Inflammatory macrophage treated with lipopolysaccharide for 1 hour (primary cell): ENCODE results near the gene OR6B2.
A peak's percentile ranks its signal among the peaks of the same experiment; 100 is the strongest.
"Not testable (repeated sequence)": the region's sequence is repeated elsewhere in the genome, so short reads cannot be mapped to it uniquely, and the experiment has no call there.

Experiments used
- DNase-seq, 2 donors: peaks; one replicate each; pipeline ENCODE4 v3.0.0-alpha.2; 2020 to 2022

The OR6B2 gene

GRCh38 chr2:240030379-240031094, at the start of gene OR6B2:
Gene OR6B2 (minus strand): TSS chr2:240030429. CDS start chr2:240030429, 0 bp downstream.
- DNase-seq: no peak

- DNase-seq: no peak
Measured at GRCh38 chr2:240078631-240079030, 48.4 kb upstream of the OR6B2 start.

GRCh38 chr2:240077442-240077841, 47.2 kb upstream of the OR6B2 start:
- no peak for DNase-seq

- DNase-seq: no peak
Measured at GRCh38 chr2:240074545-240074944, 44.3 kb upstream of the OR6B2 start.

DNA sequence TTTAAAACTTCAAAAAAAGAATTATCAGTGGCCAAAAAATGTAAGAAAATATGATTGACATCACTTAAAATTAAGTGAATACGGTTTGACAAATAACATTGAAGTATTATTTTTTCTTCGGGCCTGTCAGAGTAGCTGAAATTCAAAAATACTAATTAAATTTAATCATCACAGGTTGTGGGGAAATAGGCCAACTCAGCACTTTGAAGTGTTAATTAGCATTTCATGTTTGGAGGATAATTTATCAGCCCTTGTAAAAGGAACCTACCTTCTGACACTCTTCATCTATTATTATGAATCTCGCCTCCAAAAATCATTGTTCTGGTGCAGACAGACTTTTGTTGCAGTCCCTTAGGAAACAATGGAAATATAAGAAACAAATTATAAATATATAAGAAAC, 40.7 kb upstream of the OR6B2 start:
- no peak for DNase-seq

DNA sequence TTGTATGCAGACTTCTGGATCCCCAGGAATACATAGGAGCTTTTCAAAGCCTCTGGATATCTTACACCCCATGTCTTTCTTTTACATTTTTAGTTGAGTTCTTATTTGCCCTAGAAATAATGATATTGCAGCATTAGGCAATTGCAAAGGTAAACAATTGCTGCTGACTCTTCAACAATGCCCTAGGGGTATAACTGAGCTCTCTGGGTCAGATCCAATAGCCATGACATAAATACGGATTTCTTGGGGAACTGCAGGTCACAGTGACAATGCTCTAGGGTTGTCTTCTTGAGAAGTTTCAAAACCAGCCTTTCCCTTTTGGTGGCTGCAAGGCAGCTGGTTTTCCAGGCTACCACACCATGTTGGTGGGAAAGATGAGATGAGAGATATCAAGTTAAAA, 39.6 kb upstream of the OR6B2 start:
- no peak for DNase-seq

DNA sequence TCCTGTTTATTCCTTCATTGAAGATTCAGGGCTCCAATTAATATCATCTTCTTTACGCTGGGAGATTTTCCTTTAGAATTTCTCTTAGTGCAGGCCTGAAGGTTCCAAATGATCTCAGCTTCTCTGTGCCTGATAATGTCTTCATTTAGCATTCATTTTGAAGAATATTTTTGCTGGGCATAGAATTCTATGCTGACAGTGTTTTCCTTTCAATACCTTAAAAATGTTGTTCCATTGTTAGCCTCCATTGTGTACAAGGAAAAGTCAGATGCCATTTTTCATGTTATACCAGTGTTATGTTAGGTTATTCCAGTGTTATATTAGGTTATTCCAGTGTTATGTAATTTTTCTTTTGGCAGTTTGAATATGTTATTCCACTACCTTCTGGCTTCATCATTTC, 38.0 kb upstream of the OR6B2 start:
- DNase-seq: no peak

DNA sequence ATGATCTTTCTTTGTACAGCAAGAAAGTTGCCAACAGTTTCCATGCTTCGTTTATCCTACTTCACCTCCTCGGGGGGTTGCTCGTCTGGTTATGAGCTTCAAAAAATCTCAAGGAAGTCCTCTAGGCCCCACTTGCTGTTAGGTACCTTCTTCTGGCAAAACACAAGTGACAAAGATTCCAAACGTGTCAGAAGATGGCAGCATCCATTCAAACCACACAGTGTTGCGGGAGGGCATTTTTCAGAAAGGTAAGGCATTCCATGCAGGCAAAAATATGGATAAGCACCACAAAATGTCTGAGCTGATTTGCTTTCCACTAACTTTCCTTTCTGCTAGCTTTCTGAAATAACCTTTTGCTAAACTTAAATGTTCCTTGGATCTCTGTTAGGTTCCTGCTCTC, 36.3 kb upstream of the OR6B2 start:
- no peak for DNase-seq

GRCh38 chr2:240064898-240065297, 34.7 kb upstream of the OR6B2 start:
- no peak for DNase-seq

GRCh38 chr2:240060977-240061591, 30.9 kb upstream of the OR6B2 start:
- peak; percentile 33 to 75 for DNase-seq

DNA sequence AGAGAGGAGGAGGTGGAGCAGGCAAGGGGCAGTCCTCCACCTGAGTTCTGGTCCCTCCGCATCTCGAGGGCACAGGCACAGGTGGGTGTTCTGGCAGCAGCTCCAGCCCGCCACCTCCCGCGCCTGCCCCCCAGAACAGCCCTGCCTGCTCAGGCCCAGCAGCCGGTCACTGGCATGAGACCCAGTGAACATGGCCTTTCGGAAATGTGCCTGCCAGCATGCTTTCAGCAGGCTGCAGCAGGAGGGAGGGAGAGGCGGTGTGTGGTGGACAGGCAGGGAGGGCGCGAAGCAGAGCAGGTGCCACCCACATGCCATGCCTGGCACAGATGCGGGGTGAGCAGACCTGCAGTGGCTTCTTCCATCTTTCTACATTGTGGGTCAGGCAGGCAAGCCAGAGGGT, 26.4 kb upstream of the OR6B2 start:
- no peak for DNase-seq

DNA sequence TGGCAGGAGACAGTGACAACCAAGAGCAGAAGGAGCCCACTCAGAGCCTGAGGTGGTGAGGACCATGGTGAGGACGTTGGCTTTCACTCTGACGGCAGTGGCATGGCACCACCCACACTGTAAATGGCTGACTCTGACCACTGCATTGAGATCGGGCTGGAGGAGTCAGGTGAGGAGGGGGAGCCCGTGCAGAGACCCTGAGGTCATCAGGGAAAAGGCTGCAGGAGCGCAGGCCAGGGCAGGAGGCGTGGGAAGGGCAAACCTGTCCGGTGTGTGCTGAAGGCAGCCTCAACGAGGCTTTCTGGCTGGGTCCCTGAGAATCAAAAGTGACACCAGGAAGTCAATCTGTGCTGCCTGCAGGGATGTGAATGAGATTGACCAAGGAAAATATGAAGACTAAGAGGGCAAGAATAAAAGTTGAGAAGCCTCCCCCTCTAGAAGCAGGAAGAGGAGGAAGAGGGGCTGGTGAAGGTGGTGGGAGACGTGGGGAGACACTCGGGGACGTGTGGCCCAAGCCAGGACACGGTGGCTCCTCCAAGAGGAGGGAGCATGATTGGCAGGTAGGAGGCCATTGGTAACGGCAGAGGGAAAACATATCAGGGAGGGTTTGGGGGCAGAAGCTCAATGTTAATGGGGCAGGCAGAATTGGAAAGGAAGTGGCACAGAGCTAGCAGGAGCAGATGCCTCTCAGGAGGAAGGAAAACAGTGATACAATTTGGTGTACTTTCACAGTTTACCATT, 25.1 kb upstream of the OR6B2 start:
- DNase-seq: no peak

- no peak for DNase-seq
Measured at GRCh38 chr2:240053173-240054155, 23.2 kb upstream of the OR6B2 start, which contains the start of gene OR6B3. Gene OR6B3 (minus strand): TSS chr2:240053521.

DNA sequence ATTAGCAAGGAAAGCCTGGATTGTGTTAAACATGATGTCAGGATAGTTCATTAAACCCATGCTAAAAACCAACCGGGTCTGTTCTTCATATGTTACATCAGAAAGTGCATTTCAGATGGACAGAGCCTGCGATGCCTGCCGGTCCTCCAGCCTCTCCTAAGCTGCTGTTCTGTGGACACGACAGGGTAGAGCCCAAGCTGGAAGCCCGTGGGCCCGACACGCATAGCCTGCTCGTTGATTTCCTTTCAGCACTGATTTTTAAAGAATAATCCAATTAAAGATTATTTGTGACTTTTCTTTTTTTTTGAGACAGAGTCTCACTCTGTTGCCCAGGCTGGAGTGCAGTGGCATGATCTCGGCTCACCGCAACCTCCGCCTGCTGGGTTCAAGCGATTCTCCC, 22.3 kb upstream of the OR6B2 start:
- DNase-seq: no peak

- DNase-seq: no peak
Measured at GRCh38 chr2:240051697-240052096, 21.5 kb upstream of the OR6B2 start.

- no peak for DNase-seq
Measured at GRCh38 chr2:240050278-240050677, 20.0 kb upstream of the OR6B2 start.

DNA sequence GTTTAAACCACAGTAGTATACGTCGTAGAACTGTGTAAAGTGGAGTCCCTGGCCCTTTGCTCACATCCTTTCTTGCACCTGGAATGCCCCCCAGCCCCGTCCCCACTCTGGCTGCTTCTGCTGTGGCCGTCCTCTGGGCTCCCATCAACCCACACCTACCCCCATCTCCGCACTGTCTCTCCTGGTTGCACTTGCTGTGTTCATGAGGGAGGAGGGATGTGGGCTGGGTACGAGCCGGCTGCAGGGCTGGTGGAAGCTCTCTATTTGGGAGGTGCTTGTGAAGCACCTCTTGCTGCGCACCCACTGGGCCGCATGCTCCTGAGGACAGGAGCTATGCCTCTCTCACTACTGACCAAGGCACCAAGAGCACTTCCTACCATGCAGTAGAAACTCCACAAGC, 18.0 kb upstream of the OR6B2 start:
- no peak for DNase-seq

GRCh38 chr2:240045098-240045497, 14.9 kb upstream of the OR6B2 start:
- no peak for DNase-seq

- DNase-seq: not testable (repeated sequence)
Measured at GRCh38 chr2:240044096-240044495, 13.9 kb upstream of the OR6B2 start.

DNA sequence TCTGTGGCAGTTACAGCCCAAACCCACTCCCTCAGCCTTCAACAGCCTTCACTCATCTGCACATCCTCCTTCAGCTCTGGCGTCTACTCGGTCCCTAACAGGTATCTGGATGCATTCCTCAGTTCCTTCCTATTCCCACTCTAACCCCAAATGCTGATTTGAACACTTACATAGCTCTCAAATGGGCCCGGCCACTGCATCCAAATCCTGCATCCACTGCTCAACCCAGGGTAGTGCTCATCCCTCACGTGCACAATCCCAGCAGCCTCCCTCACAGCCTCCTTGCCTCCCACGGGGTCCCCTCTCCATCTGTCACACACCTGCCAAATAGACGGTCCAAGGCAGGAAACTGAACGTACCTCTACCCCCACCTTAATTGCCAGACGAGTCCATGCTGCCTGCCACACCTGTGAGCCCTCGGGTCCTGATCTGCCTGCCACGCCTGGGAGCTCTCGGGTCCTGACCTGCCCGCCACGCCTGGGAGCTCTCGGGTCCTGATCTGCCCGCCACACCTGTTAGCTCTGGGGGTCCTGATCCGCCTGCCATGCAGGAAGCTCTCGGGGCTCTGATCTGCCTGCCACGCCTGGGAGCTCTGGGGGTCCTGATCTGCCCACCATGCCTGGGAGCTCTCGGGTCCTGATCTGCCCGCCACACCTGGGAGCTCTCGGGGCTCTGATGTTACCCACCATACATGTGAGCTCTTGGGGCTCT, 13.2 kb upstream of the OR6B2 start:
- no peak for DNase-seq

DNA sequence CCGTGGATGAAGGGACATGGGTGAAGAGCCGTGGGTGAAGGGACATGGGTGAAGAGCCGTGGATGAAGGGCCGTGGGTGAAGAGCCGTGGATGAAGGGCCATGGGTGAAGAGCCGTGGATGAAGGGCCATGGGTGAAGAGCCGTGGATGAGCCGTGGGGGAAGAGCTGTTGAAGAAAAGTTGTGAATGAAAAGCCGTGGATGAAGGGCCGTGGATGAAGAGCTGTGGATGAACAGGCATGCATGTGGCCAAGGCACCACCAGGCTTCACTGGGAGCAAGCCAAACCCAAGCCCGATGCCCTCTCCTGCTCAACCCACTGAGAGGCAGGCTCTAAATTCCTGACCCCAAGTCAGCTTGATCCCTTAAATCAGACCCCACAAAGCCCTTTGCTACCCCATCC, 12.5 kb upstream of the OR6B2 start:
- DNase-seq: no peak

GRCh38 chr2:240041363-240041762, 11.1 kb upstream of the OR6B2 start:
- no peak for DNase-seq
